Astrocyte (in vitro differentiated cells and primary cell): Measurements from ENCODE around the gene CASP14. TPM values are rescaled to one million over a fixed set of nuclear protein-coding genes. Genes with fewer than 3 reads are reported as not detected.

Source experiments
- DNase-seq: peaks from one replicate; pipeline ENCODE4 v3.0.0-alpha.2; 2010; ENCODE audit warnings: low read depth
- FAIRE-seq: peaks from 2 replicates; lab custom pipeline; 2011; peaks lifted over from hg19 to GRCh38; lab: Jason Lieb, UNC
- H2AFZ ChIP-seq: 2 replicates; pipeline ENCODE4 v1.6.0; 2012; ENCODE audit warnings: low read depth, low read length, inconsistent platforms
- H3K27ac ChIP-seq: 2 replicates; pipeline ENCODE4 v1.5.1; 2011; ENCODE audit warnings: low read depth, low read length, inconsistent platforms
- H3K27me3 ChIP-seq: 2 replicates; pipeline ENCODE4 v1.6.0; 2011; ENCODE audit warnings: low read length, inconsistent platforms; ENCODE audit not compliant: insufficient read depth
- H3K36me3 ChIP-seq: 2 replicates; pipeline ENCODE4 v1.5.1; 2011; ENCODE audit warnings: low read length, inconsistent platforms; ENCODE audit not compliant: insufficient read depth
- H3K4me1 ChIP-seq: 2 replicates; pipeline ENCODE4 v1.5.1; 2011; ENCODE audit warnings: low read length, inconsistent platforms; ENCODE audit not compliant: insufficient read depth
- H3K4me2 ChIP-seq: 2 replicates; pipeline ENCODE4 v1.6.0; 2012; ENCODE audit warnings: low read length, inconsistent platforms
- H3K4me3 ChIP-seq: 2 replicates; pipeline ENCODE4 v1.5.1; 2011; ENCODE audit warnings: low read depth, mild to moderate bottlenecking, low read length, inconsistent platforms; ENCODE audit not compliant: insufficient read depth
- H3K79me2 ChIP-seq: 2 replicates; pipeline ENCODE4 v1.6.0; 2012; ENCODE audit warnings: mild to moderate bottlenecking, low read length, inconsistent platforms; ENCODE audit not compliant: insufficient read depth
- H3K9ac ChIP-seq: 2 replicates; pipeline ENCODE4 v1.6.0; 2012; ENCODE audit warnings: mild to moderate bottlenecking, low read length, inconsistent platforms
- H3K9me3 ChIP-seq: 2 replicates; pipeline ENCODE4 v1.5.1; 2012; ENCODE audit warnings: low read depth, mild to moderate bottlenecking, low read length, inconsistent platforms; ENCODE audit not compliant: insufficient read depth
- H4K20me1 ChIP-seq: 2 replicates; pipeline ENCODE4 v1.6.0; 2012; ENCODE audit warnings: low read length, inconsistent platforms; ENCODE audit not compliant: insufficient read depth
- H3K27ac Mint-ChIP-seq: one replicate; pipeline ENCODE4 v1.8.0; 2021; ENCODE audit warnings: mild to moderate bottlenecking, mixed read lengths; ENCODE audit not compliant: unreplicated experiment
- H3K27me3 Mint-ChIP-seq: one replicate; pipeline ENCODE4 v1.8.0; 2021; ENCODE audit warnings: low read depth, mixed read lengths; ENCODE audit not compliant: unreplicated experiment
- H3K36me3 Mint-ChIP-seq: one replicate; pipeline ENCODE4 v1.8.0; 2021; ENCODE audit warnings: low read depth, mixed read lengths; ENCODE audit not compliant: unreplicated experiment
- H3K4me1 Mint-ChIP-seq: one replicate; pipeline ENCODE4 v1.8.0; 2021; ENCODE audit warnings: low read depth, mixed read lengths; ENCODE audit not compliant: unreplicated experiment
- H3K4me3 Mint-ChIP-seq: one replicate; pipeline ENCODE4 v1.8.0; 2021; ENCODE audit warnings: mild to moderate bottlenecking, moderate library complexity, mixed read lengths; ENCODE audit not compliant: unreplicated experiment
- H3K9me3 Mint-ChIP-seq: one replicate; pipeline ENCODE4 v1.8.0; 2021; ENCODE audit warnings: mild to moderate bottlenecking, mixed read lengths; ENCODE audit not compliant: unreplicated experiment
- EZH2 ChIP-seq: IDR thresholded peaks from 2 replicates; pipeline ENCODE4 v1.6.1; 2012; ENCODE audit warnings: mild to moderate bottlenecking, low read length, inconsistent platforms; ENCODE audit not compliant: insufficient read depth
- total RNA-seq: library from RNA; stranded (reverse); gene quantifications from 2 replicates; pipeline ENCODE4 v1.2.1, GENCODE V29; 2021
- TF ChIP-seq, protein P1 (sequence below): IDR thresholded peaks from 2 replicates; pipeline ENCODE4 v1.5.1; 2011; ENCODE audit warnings: low read depth, mild to moderate bottlenecking, inconsistent platforms, low read length, moderate library complexity; ENCODE audit not compliant: insufficient read depth

Gene CASP14
- total RNA-seq, 1 donor from 2014 or later = not detected

DNA sequence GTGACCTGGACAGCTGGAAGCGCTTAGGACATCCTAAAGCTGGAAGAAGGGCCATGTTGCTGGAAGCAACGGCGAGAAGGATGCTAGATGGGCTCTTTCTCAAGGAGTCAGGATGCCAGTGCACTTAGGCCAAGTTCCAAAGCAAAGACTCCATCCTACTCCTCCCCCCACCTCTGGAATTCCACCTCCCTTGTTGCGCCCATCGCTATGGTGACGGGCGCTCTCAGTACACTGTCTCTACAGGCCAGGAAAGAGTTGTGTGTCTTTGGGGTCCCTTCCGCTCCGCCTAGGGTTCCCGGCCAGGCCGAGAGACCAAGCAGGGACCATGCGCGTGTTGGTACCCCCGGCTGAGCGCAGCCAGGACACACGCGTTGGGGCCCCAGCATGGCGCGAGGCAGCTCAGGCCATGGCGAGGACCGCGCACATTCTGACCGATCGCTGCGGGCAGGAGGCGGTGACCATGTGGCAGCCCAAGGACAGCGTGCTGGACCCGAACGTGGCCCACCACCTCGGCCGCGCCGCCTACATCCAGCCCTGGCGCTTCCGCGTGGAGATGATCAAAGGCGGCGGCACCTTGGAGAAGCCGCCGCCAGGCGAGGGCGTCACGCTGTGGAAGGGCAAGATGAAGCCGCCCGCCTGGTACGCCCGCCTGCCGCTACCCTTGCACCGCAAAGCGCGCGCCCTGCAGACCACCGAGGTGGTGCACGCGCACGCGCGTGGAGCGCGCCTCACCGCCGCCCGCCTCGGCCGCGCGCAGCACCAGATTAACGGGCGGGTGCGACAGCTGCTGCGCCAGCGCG lies 38.6 kb upstream of the CASP14 start:
- TF ChIP-seq, protein P1, sequence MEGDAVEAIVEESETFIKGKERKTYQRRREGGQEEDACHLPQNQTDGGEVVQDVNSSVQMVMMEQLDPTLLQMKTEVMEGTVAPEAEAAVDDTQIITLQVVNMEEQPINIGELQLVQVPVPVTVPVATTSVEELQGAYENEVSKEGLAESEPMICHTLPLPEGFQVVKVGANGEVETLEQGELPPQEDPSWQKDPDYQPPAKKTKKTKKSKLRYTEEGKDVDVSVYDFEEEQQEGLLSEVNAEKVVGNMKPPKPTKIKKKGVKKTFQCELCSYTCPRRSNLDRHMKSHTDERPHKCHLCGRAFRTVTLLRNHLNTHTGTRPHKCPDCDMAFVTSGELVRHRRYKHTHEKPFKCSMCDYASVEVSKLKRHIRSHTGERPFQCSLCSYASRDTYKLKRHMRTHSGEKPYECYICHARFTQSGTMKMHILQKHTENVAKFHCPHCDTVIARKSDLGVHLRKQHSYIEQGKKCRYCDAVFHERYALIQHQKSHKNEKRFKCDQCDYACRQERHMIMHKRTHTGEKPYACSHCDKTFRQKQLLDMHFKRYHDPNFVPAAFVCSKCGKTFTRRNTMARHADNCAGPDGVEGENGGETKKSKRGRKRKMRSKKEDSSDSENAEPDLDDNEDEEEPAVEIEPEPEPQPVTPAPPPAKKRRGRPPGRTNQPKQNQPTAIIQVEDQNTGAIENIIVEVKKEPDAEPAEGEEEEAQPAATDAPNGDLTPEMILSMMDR = no peak
- peak; percentile 35 for TF ChIP-seq EZH2
- no peak overlapping the region for H3K27ac Mint-ChIP-seq
- no peaks in the 10 kb centered on the region for H3K9me3 ChIP-seq
- peaks cover 4% of the 10 kb centered on the region for H3K27me3 ChIP-seq
- no peak overlapping the region for H3K9ac ChIP-seq
- no peak overlapping the region for H3K4me3 Mint-ChIP-seq
- H3K4me2 ChIP-seq = no peak overlapping the region
- peaks cover 74% of the 10 kb centered on the region for H3K27me3 Mint-ChIP-seq
- no peaks in the 10 kb centered on the region for H3K79me2 ChIP-seq
- H3K4me1 Mint-ChIP-seq = no peaks in the 10 kb centered on the region
- DNase-seq (no peak), FAIRE-seq (no peak)
- no peaks in the 10 kb centered on the region for H3K36me3 Mint-ChIP-seq
- H3K9me3 Mint-ChIP-seq = peaks cover 14% of the 10 kb centered on the region
- no peak overlapping the region for H3K27ac ChIP-seq
- no peak overlapping the region for H3K4me3 ChIP-seq
- H3K36me3 ChIP-seq = no peaks in the 10 kb centered on the region
- no peaks in the 10 kb centered on the region for H4K20me1 ChIP-seq
- no peaks in the 10 kb centered on the region for H3K4me1 ChIP-seq
- H2AFZ ChIP-seq = no peak overlapping the region

DNA sequence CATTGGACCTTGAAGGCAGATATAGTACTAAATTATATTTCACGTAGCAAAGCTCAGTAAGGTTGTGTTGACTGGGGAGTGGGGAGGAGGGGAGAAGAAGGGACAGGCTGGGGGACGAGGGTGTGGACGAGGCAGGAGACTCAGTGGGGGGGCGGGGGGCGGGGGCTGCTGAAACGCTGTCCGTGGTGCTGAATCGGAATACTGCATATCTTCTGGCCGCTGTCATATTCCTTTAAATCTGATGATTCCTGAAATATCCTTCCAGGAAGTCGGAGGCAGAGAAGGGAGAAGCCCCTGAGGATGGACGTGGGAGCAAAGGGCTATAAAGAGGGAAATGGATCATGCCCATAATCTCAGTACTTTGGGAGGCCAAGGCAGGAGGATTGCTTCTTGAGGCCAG lies 34.7 kb upstream of the CASP14 start:
- TF ChIP-seq, protein P1 = no peak
- TF ChIP-seq EZH2 = no peak
- DNase-seq = no peak
- Histone ChIP-seq H3K36me3 (no peaks in the 10 kb centered on the region), H3K9me3 (no peaks in the 10 kb centered on the region), H3K79me2 (no peaks in the 10 kb centered on the region), H3K27ac (no peak overlapping the region), H4K20me1 (no peaks in the 10 kb centered on the region), H3K4me3 (no peak overlapping the region), H3K4me1 (no peaks in the 10 kb centered on the region), H2AFZ (no peak overlapping the region), H3K27me3 (peaks cover 4% of the 10 kb centered on the region), H3K4me2 (no peak overlapping the region), H3K9ac (no peak overlapping the region)
- FAIRE-seq = no peak
- Mint-ChIP-seq H3K4me1 (no peaks in the 10 kb centered on the region), H3K4me3 (no peak overlapping the region), H3K27ac (no peak overlapping the region), H3K36me3 (no peaks in the 10 kb centered on the region), H3K27me3 (peaks cover 66% of the 10 kb centered on the region), H3K9me3 (peaks cover 14% of the 10 kb centered on the region)

DNA sequence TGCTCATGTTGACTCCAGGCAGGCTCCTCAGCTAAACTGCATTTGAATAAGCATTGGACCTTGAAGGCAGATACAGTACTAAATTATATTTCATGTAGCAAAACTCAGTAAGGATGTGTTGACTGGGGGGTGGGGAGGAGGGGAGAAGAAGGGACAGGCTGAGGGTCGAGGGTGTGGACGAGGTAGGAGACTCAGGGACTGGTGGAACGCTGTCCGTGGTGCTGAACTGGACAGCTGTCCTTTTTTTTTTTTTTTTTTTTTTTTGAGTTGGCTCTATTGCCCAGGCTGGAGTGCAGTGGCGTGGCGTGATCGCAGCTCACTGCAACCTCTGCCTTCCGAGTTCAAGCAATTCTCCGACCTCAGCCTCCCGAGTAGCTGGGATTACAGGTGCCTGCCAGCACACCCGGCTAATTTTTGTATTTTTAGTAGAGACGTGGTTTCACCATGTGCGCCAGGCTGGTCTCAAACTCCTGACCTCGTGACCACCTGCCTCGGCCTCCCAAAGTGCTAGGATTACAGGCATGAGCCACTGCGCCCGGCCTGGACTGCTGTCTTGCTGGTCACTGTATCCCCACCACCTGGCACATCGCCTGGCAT lies 33.2 kb upstream of the CASP14 start:
- DNase-seq = no peak

More for the DNA sequence above, 33.2 kb upstream of the CASP14 start:
- Mint-ChIP-seq H3K27me3 (peaks cover 61% of the 10 kb centered on the region), H3K27ac (no peak overlapping the region), H3K9me3 (peaks cover 9% of the 10 kb centered on the region), H3K4me3 (no peak overlapping the region), H3K36me3 (no peaks in the 10 kb centered on the region), H3K4me1 (no peaks in the 10 kb centered on the region)
- TF ChIP-seq, protein P1 = no peak
- TF ChIP-seq EZH2 = no peak
- Histone ChIP-seq H3K27me3 (no peaks in the 10 kb centered on the region), H3K4me3 (no peak overlapping the region), H2AFZ (no peak overlapping the region), H4K20me1 (no peaks in the 10 kb centered on the region), H3K36me3 (no peaks in the 10 kb centered on the region), H3K9me3 (no peaks in the 10 kb centered on the region), H3K4me2 (no peak overlapping the region), H3K27ac (no peak overlapping the region), H3K4me1 (no peaks in the 10 kb centered on the region), H3K9ac (no peak overlapping the region), H3K79me2 (no peaks in the 10 kb centered on the region)
- FAIRE-seq = no peak
